Measurements from ENCODE around the gene XYLB. TPM values are rescaled to one million over a fixed set of nuclear protein-coding genes. Genes with fewer than 3 reads are reported as not detected.
"Not testable (repeated sequence)": the region's sequence is repeated elsewhere in the genome, so short reads cannot be mapped to it uniquely, and the experiment has no call there.

Gene XYLB
- polyA plus RNA-seq, 1 donor from 2014 or later = 0.50 TPM

DNA sequence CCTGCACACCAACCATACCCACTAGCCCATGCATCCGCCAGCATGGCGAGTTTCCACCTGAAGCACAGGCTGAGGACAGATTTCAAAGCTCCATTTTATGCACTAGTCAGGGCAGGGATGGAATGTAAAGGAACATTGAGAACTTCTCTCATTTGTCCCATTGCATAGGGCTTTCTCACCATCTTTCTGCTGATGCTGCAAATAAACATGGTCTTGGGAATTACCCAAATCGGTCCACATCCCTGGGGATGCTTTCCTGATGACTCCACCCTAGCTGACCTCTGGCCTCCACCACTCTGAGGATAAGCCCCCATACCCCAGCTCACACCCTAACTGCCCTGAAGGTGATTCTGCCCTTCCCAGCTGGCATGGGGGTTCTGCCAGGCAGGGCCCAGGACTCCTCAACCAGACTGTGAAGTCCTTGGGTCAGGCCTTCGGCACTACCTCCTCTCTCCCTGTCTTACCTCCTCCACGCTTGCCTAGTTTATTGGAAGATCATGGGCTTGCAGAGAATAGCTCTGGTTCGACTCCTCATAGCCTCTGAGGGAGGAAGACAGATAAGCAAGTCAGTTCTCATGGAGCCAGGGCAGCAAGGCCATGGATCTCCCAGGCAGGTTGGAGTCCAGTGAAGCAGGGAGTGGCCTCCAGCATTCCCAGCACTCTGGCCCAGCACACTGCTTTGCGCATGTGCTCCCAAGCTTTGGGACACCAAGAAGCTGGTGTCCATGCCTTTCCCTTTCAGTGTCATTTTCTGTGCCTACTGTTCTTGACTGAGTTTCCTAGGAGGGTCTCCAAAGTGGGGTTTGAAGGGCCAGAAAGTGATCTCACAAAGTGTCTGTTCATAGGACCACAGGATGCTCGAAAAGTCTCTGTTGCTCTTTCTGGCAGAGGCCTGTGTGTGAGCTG lies 27.6 kb upstream of the XYLB start:
- Histone ChIP-seq H3K4me2 (ENCODE audit: low read length) (no peak overlapping the region), H3K36me3 (ENCODE audit: insufficient read depth, low read length) (no peaks in the 10 kb centered on the region), H3K27ac (ENCODE audit: low read length) (no peak overlapping the region), H3K79me2 (replicated peaks; ENCODE audit: insufficient read depth, low read length) (no peaks in the 10 kb centered on the region), H3F3A (ENCODE audit: insufficient read depth, low read length, poor library complexity, severe bottlenecking) (no peaks in the 10 kb centered on the region), H3K27me3 (ENCODE audit: insufficient read depth, low read depth, low read length) (no peaks in the 10 kb centered on the region), H3K9me2 (ENCODE audit: insufficient read depth, low read length) (no peaks in the 10 kb centered on the region), H4K20me1 (ENCODE audit: insufficient read depth) (no peaks in the 10 kb centered on the region), H3K4me3 (ENCODE audit: low read length) (no peak overlapping the region), H3K9ac (ENCODE audit: low read length) (no peak overlapping the region), H2AFZ (ENCODE audit: low read depth, low read length) (no peak overlapping the region), H3K9me3 (ENCODE audit: low read length) (no peaks in the 10 kb centered on the region)
- TF ChIP-seq EZH2 (IDR thresholded peaks at IDR 0.05; ENCODE audit: borderline replicate concordance, insufficient read depth, low read length, poor library complexity, severe bottlenecking) (no peak), SMC3 (conservative IDR thresholded peaks at IDR 0.05; ENCODE audit: poor library complexity) (no peak), RAD21 (conservative IDR thresholded peaks at IDR 0.05) (no peak), MXI1 (conservative IDR thresholded peaks at IDR 0.05; ENCODE audit: poor library complexity, severe bottlenecking) (no peak), EP300 (conservative IDR thresholded peaks at IDR 0.05; ENCODE audit: poor library complexity, severe bottlenecking) (no peak)

DNA sequence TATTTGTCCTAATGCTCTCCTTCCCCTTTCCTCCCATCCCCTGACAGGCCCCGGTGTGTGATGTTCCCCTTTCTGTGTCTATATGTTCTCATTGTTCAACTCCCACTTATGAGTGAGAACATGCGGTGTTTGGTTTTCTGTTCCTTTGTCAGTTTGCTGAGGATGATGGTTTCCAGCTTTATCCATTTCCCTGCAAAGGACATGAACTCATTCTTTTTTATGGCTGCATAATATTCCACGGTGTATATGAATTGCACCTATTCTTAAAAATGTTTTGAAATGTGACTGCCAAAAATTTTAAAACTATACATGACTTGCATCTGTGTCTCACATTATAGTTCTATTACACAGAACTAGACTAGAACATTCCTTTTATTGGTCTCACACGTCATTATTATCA lies 25.9 kb upstream of the XYLB start:
- not testable (repeated sequence) for H3K4me2 ChIP-seq (ENCODE audit: low read length); H3K79me2 ChIP-seq (replicated peaks; ENCODE audit: insufficient read depth, low read length); H3K9ac ChIP-seq (ENCODE audit: low read length); H3K27ac ChIP-seq (ENCODE audit: low read length); H3K36me3 ChIP-seq (ENCODE audit: insufficient read depth, low read length); H2AFZ ChIP-seq (ENCODE audit: low read depth, low read length); H3K4me3 ChIP-seq (ENCODE audit: low read length); H3F3A ChIP-seq (ENCODE audit: insufficient read depth, low read length, poor library complexity, severe bottlenecking); H3K9me2 ChIP-seq (ENCODE audit: insufficient read depth, low read length); H4K20me1 ChIP-seq (ENCODE audit: insufficient read depth); H3K9me3 ChIP-seq (ENCODE audit: low read length); H3K27me3 ChIP-seq (ENCODE audit: insufficient read depth, low read depth, low read length)

DNA sequence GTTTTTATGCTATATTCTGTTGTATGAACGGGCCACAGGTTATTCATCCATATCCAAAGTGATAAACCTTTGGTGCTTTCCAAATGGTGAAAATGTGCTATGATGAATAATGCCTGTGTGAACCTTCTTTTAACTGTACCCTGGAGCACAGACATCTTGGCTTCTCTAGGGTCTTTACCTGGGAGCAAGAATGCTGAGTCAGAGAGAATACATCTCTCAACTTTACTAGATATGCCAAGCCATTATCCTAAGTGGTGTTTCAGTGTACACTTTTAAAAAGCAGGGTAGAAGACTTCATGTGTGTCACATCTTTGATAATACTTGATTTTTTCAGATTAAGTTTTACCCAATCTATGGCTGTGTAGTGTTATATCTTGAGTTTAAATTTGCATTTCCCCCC lies 23.5 kb upstream of the XYLB start:
- Histone ChIP-seq H3K4me2 (ENCODE audit: low read length) (no peak overlapping the region), H3K9ac (ENCODE audit: low read length) (no peak overlapping the region), H3K4me3 (ENCODE audit: low read length) (no peak overlapping the region), H3F3A (ENCODE audit: insufficient read depth, low read length, poor library complexity, severe bottlenecking) (no peaks in the 10 kb centered on the region), H3K27me3 (ENCODE audit: insufficient read depth, low read depth, low read length) (no peaks in the 10 kb centered on the region), H3K9me2 (ENCODE audit: insufficient read depth, low read length) (no peaks in the 10 kb centered on the region), H2AFZ (ENCODE audit: low read depth, low read length) (no peak overlapping the region), H3K9me3 (ENCODE audit: low read length) (no peaks in the 10 kb centered on the region), H3K79me2 (replicated peaks; ENCODE audit: insufficient read depth, low read length) (no peaks in the 10 kb centered on the region), H3K27ac (ENCODE audit: low read length) (no peak overlapping the region), H3K36me3 (ENCODE audit: insufficient read depth, low read length) (no peaks in the 10 kb centered on the region), H4K20me1 (ENCODE audit: insufficient read depth) (no peaks in the 10 kb centered on the region)
- TF ChIP-seq EP300 (conservative IDR thresholded peaks at IDR 0.05; ENCODE audit: poor library complexity, severe bottlenecking) (no peak), RAD21 (conservative IDR thresholded peaks at IDR 0.05) (no peak), EZH2 (IDR thresholded peaks at IDR 0.05; ENCODE audit: borderline replicate concordance, insufficient read depth, low read length, poor library complexity, severe bottlenecking) (no peak), SMC3 (conservative IDR thresholded peaks at IDR 0.05; ENCODE audit: poor library complexity) (no peak), POLR2AphosphoS5 (IDR thresholded peaks at IDR 0.05) (no peak), MXI1 (conservative IDR thresholded peaks at IDR 0.05; ENCODE audit: poor library complexity, severe bottlenecking) (no peak), TAF1 (IDR thresholded peaks at IDR 0.05; ENCODE audit: low read depth) (no peak)
- TF ChIP-seq, protein P1, sequence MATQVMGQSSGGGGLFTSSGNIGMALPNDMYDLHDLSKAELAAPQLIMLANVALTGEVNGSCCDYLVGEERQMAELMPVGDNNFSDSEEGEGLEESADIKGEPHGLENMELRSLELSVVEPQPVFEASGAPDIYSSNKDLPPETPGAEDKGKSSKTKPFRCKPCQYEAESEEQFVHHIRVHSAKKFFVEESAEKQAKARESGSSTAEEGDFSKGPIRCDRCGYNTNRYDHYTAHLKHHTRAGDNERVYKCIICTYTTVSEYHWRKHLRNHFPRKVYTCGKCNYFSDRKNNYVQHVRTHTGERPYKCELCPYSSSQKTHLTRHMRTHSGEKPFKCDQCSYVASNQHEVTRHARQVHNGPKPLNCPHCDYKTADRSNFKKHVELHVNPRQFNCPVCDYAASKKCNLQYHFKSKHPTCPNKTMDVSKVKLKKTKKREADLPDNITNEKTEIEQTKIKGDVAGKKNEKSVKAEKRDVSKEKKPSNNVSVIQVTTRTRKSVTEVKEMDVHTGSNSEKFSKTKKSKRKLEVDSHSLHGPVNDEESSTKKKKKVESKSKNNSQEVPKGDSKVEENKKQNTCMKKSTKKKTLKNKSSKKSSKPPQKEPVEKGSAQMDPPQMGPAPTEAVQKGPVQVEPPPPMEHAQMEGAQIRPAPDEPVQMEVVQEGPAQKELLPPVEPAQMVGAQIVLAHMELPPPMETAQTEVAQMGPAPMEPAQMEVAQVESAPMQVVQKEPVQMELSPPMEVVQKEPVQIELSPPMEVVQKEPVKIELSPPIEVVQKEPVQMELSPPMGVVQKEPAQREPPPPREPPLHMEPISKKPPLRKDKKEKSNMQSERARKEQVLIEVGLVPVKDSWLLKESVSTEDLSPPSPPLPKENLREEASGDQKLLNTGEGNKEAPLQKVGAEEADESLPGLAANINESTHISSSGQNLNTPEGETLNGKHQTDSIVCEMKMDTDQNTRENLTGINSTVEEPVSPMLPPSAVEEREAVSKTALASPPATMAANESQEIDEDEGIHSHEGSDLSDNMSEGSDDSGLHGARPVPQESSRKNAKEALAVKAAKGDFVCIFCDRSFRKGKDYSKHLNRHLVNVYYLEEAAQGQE (IDR thresholded peaks at IDR 0.05; ENCODE audit: borderline replicate concordance) = no peak
- TF ChIP-seq, protein P2, sequence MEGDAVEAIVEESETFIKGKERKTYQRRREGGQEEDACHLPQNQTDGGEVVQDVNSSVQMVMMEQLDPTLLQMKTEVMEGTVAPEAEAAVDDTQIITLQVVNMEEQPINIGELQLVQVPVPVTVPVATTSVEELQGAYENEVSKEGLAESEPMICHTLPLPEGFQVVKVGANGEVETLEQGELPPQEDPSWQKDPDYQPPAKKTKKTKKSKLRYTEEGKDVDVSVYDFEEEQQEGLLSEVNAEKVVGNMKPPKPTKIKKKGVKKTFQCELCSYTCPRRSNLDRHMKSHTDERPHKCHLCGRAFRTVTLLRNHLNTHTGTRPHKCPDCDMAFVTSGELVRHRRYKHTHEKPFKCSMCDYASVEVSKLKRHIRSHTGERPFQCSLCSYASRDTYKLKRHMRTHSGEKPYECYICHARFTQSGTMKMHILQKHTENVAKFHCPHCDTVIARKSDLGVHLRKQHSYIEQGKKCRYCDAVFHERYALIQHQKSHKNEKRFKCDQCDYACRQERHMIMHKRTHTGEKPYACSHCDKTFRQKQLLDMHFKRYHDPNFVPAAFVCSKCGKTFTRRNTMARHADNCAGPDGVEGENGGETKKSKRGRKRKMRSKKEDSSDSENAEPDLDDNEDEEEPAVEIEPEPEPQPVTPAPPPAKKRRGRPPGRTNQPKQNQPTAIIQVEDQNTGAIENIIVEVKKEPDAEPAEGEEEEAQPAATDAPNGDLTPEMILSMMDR (IDR thresholded peaks at IDR 0.05; ENCODE audit: poor library complexity, severe bottlenecking) = no peak
